ENCODE data around the gene IL17RA.
"Not testable (repeated sequence)": the region's sequence is repeated elsewhere in the genome, so short reads cannot be mapped to it uniquely, and the experiment has no call there.

IL17RA gene

GRCh38 chr22:17119481-17120202 lies 34.8 kb downstream of the IL17RA start:
- no peak for DNase-seq (ENCODE audit: low read depth in 2 of 2)

- DNase-seq (ENCODE audit: low read depth in 2 of 2), result no peak
Measured at GRCh38 chr22:17120281-17120680, 35.5 kb downstream of the IL17RA start.

- DNase-seq (ENCODE audit: low read depth in 2 of 2), result no peak
Measured at GRCh38 chr22:17120711-17121232, 36.0 kb downstream of the IL17RA start.

GRCh38 chr22:17121233-17122195 lies 36.7 kb downstream of the IL17RA start, which contains the start of gene TMEM121B:
TMEM121B (minus strand) TSS chr22:17121360; CDS start chr22:17121127, 233 bp downstream.
- peak; percentile 8 to 9 for DNase-seq (ENCODE audit: low read depth in 2 of 2)

- DNase-seq (ENCODE audit: low read depth in 2 of 2), result no peak
Measured at GRCh38 chr22:17130199-17130598, 45.4 kb downstream of the IL17RA start.

DNA sequence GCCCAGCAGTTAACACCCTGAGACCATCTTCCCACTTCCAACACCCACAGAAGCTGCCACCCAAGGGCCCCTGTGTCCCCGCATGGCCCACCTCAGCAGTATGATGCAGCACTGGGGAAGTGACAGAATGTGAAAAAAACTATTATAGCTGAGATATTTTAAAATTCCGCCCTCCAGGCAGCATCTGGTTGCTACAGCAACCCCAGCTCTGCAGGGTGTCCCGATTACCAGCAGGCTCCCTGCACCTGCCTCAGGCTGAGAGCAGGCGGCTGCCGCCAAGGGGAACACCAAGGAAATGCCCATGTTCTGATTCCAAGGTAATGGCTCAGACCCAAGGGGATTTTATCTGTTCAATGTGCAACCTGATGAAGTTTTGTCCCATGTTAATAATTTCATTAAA lies 46.9 kb downstream of the IL17RA start:
- DNase-seq (ENCODE audit: low read depth in 2 of 2), result no peak

DNA sequence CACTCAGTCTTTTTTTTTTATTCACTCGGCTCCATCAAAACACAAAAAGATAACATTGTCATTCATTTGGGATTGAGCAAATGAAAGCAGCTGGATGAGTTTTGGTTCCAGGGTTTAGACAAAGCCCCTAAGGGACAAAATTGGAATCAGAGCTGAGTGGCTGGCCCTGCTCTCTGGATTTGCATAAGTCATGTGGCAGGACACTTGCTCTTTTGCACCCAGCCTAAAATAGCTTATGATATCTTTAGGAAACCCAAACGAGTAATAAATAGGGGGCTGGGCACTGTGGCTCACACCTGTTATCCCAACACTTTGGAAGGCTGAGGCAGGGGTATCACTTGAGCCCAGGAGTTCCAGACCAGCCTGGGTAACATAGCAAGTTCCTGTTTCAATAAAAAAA lies 47.3 kb downstream of the IL17RA start:
- no peak for DNase-seq (ENCODE audit: low read depth in 2 of 2)

DNA sequence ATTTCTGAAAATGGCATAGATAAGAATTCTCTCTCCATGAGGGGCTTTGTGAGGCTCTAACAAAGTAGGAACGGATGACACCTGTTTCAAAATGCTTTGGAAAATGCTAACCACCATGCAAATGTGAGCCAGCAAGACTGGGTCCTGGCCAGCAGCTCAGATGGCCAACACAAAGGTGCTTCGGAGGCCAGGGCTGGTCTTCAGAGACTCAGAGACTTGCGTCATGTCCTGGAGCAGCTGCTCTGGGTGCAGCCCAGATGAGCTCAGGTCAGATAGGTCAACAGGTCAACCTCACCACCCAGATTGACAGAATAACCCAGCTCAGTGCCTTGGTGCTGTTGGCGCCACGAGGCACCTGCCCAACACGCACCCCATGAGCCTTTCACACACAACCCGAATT lies 48.3 kb downstream of the IL17RA start:
- DNase-seq (ENCODE audit: low read depth in 2 of 2), result no peak

GRCh38 chr22:17135153-17135760 lies 50.5 kb downstream of the IL17RA start:
- DNase-seq (ENCODE audit: low read depth in 2 of 2), result no peak

DNA sequence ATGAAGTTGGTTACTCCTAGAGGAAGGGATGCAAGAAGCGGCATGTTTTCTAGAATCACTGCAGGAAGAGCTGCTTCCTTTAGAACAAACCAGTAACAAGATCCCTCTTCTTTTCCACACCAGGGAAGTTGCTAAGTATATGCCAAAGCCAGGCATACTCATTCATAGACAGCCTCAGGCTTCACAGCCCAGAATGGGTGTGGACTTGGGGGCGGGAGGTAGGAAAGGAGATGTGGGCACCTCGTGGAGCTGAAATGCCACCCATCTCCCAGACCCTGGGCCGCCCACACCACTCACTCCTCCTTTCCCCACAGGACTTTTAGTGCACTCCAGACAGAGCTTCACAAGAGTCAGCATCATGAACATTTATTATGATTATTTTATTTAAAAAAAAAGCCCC lies 52.4 kb downstream of the IL17RA start:
- DNase-seq (ENCODE audit: low read depth in 2 of 2), result no peak

DNA sequence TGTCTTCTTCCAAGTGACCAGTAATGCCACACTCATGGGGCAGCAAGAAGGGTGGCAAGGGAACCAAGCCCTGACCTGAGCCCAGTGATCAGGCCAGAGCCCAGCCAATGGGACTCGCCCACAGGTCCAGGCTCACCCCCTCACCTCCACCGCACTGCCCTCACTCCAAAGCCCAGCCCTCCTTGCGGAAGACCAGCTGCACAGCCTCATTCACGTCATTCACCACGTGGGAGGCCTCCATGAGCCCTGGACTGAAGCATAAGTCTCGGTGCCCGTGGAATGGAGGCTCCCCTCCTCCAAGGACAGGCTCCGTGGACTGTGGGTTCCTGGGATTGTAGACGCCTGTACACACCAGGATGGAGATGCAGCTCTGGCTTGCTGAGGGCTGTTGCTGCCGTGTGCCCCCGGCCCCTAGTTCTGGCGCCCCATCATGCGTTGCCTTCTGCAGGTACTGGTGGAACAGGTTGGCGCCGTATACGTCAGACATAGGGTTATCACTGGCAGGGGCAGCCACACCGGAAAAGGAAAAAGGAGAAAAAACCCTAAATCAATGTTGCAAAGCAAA lies 53.1 kb downstream of the IL17RA start:
- DNase-seq (ENCODE audit: low read depth in 2 of 2), result no peak

GRCh38 chr22:17138513-17138912 lies 53.7 kb downstream of the IL17RA start:
- DNase-seq (ENCODE audit: low read depth in 2 of 2), result no peak

DNA sequence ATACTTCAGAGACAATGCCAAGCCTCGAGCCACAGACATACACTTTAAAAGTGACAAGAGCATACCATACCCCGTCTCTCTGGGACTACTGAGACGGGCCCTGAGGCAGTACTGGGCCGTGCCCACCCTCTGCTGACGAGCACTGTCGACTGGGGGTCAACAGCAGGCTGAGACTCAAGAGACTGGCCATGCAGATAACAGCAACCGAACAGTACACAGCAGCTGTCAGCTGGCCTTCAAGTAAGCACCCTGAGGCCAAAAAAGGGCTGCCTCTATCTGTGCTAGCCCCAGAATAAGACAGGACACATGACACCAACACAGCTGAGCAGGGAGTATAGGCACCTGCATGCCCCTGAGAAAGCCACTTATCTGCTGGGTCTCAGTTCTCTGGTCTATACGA lies 55.2 kb downstream of the IL17RA start:
- DNase-seq (ENCODE audit: low read depth in 2 of 2), result no peak

GRCh38 chr22:17140826-17141766 lies 56.3 kb downstream of the IL17RA start:
- no peak for DNase-seq (ENCODE audit: low read depth in 2 of 2)

- no peak for DNase-seq (ENCODE audit: low read depth in 2 of 2)
Measured at GRCh38 chr22:17143101-17143500, 58.3 kb downstream of the IL17RA start.

DNA sequence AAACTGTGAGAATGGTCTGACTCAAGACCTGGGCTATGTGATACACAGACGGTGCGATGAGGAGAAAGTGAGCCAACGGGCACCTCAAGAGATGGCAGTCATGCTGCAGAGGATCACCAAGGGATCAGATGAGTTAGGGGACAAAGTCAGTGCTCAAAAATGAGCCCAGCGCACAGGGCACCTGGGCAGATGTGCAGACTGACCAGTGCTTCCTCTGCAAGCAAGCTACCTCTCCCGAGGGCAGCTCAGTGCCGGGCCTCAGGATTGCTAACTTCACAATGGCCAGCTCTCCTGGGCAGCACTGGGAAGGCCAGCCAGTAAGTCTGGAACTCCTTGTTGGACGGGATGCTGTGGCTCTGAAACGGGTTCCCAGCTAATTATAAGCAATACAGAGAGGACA lies 59.0 kb downstream of the IL17RA start:
- DNase-seq (ENCODE audit: low read depth in 2 of 2), result no peak

- DNase-seq (ENCODE audit: low read depth in 2 of 2), result no peak
Measured at GRCh38 chr22:17145021-17145680, 60.4 kb downstream of the IL17RA start.

- DNase-seq (ENCODE audit: low read depth in 2 of 2), result not testable (repeated sequence)
Measured at GRCh38 chr22:17147458-17147857, 62.7 kb downstream of the IL17RA start.

GRCh38 chr22:17149076-17149815 lies 64.4 kb downstream of the IL17RA start:
- DNase-seq (ENCODE audit: low read depth in 2 of 2), result no peak
